Stomach (tissue), 9 donors: ENCODE data around the gene HOXC13. TPM values are rescaled to one million over a fixed set of nuclear protein-coding genes. Genes with fewer than 3 reads are reported as not detected.

Experiments
- DNase-seq, 2 donors: peaks; one replicate each; pipeline versions ENCODE4 v3.0.0 to v3.0.0-alpha.2; 2013 to 2019
- H3K27ac ChIP-seq, 5 donors: fragments of 200-600 bp in 4 of 5; sonication (generic) in 4 of 5; one replicate each; pipeline ENCODE4 v1.5.1; 2013 to 2019; ENCODE audit warnings: mild to moderate bottlenecking in 1 of 5, moderate library complexity in 1 of 5
- H3K27me3 ChIP-seq, 3 donors: fragments of 200-600 bp; sonication (generic); one replicate each; pipeline ENCODE4 v1.5.1; 2017 to 2019; ENCODE audit warnings: mixed run types in 1 of 3
- H3K36me3 ChIP-seq, 4 donors: fragments of 200-600 bp; sonication (generic); 1 replicate in 3 of 4; 2 replicates in 1 of 4; pipeline ENCODE4 v1.5.1; 2016 to 2019
- H3K4me1 ChIP-seq, 4 donors: fragments of 200-600 bp; sonication (generic); one replicate each; pipeline ENCODE4 v1.5.1; 2016 to 2019
- H3K4me3 ChIP-seq, 4 donors: fragments of 200-600 bp; sonication (generic) in 3 of 4; one replicate each; pipeline ENCODE4 v1.5.1; 2016 to 2019; ENCODE audit warnings: mild to moderate bottlenecking in 1 of 4
- H3K9me3 ChIP-seq, 4 donors: fragments of 200-600 bp; sonication (generic); one replicate each; pipeline ENCODE4 v1.5.1; 2016 to 2019
- CTCF ChIP-seq, 7 experiments: fragments of 450-650 bp in 4 of 7; fragments of 200-600 bp in 3 of 7; sonication (generic) in 3 of 7; IDR thresholded peaks; one replicate each; pipeline ENCODE4 v1.5.1; 2016 to 2019; ENCODE audit warnings: antibody characterized with exemption in 7 of 7, control low read depth in 2 of 7, mild to moderate bottlenecking in 1 of 7
- EP300 ChIP-seq: sonication (generic); formaldehyde crosslinking; IDR thresholded peaks from one replicate; pipeline ENCODE4 v1.6.1; 2017; ENCODE audit warnings: antibody characterized with exemption
- POLR2A ChIP-seq, 4 donors: fragments of 450-650 bp; IDR thresholded peaks; one replicate each; pipeline ENCODE4 v1.6.1; 2016; ENCODE audit warnings: antibody characterized with exemption in 4 of 4, control low read depth in 2 of 4, mild to moderate bottlenecking in 1 of 4, moderate library complexity in 1 of 4
- POLR2AphosphoS5 ChIP-seq, 3 donors: sonication (generic); formaldehyde crosslinking; IDR thresholded peaks; one replicate each; pipeline ENCODE4 v1.6.1; 2016; ENCODE audit warnings: antibody characterized with exemption in 3 of 3
- WGBS, 5 donors: extraction: QIAGEN DNeasy Blood & Tissue Kit in 3 of 5; methylation state at CpG; one replicate each; pipeline versions ENCODE4 v1.1.5 to v1.1.7; 2013 to 2018; 5-methylcytosine and 5-hydroxymethylcytosine counted together
- intact Hi-C: fragments of 100-400 bp; cut with DNase I; formaldehyde crosslinking; loops from one replicate; pipeline ENCODE4 v1.15.1; 2023; ENCODE audit warnings: low total_unique reads
- polyA plus RNA-seq, 3 donors: library from polyadenylated mRNA; stranded (reverse); fragments of 200-250 nt; gene quantifications; one replicate each; pipeline ENCODE4 v1.2.3, GENCODE V29; 2013
- total RNA-seq, 5 donors: library from RNA; depleted of rRNA; stranded (reverse); fragments of >200 nt; gene quantifications; one replicate each; pipeline versions ENCODE4 v1.1.0 to v1.2.3, GENCODE V29; 2014 to 2016
- donor health status: healthy with polysubstance abuse.
- donor health status: Bipolar disorder and iron deficiency.
- donor health status: healthy.

Gene HOXC13
- total and polyA plus RNA-seq, 8 donors: not detected

GRCh38 chr12:53955036-53955775 is 16.6 kb downstream of the HOXC13 start:
- peaks cover 0 to 10% (median 0%) of the 10 kb centered on the region in 4 donors for H3K9me3 ChIP-seq
- DNase-seq: no peak
- peaks cover 86 to 100% (median 100%) of the 10 kb centered on the region in 3 donors for H3K27me3 ChIP-seq
- no peak for TF ChIP-seq POLR2AphosphoS5 (IDR thresholded peaks at IDR 0.05)
- no peak overlapping the region for H3K27ac ChIP-seq
- intact Hi-C loops: no loop called here
- H3K4me1 ChIP-seq: peaks cover 8 to 48% (median 18%) of the 10 kb centered on the region in 4 donors
- 5 to 11% (median 8%) methylated on average over 21 to 86 of the region's 86 CpGs for WGBS, 5 donors
- peak overlapping the region in 1 of 4 donors; percentile 2 for H3K4me3 ChIP-seq
- H3K36me3 ChIP-seq: no peaks in the 10 kb centered on the region

- 7 to 12% (median 8%) methylated on average over 10 of the region's 10 CpGs for WGBS, 5 donors
- Histone ChIP-seq H3K4me3 (no peak overlapping the region), H3K27ac (no peak overlapping the region), H3K27me3 (peaks cover 90 to 100% (median 100%) of the 10 kb centered on the region in 3 donors), H3K36me3 (no peaks in the 10 kb centered on the region), H3K4me1 (peaks cover 8 to 51% (median 22%) of the 10 kb centered on the region in 4 donors), H3K9me3 (peaks cover 0 to 10% (median 0%) of the 10 kb centered on the region in 4 donors)
- intact Hi-C loops: no loop called here
- DNase-seq: no peak
- TF ChIP-seq POLR2AphosphoS5 (IDR thresholded peaks at IDR 0.05): no peak
- no peak for TF ChIP-seq CTCF (IDR thresholded peaks at IDR 0.05)
- TF ChIP-seq POLR2A (IDR thresholded peaks at IDR 0.05): no peak
- no peak for TF ChIP-seq EP300
Measured at GRCh38 chr12:53955776-53956250, 17.2 kb downstream of the HOXC13 start.

GRCh38 chr12:53956251-53956887 is 17.7 kb downstream of the HOXC13 start:
- H3K4me3 ChIP-seq: no peak overlapping the region
- H3K36me3 ChIP-seq: no peaks in the 10 kb centered on the region
- H3K9me3 ChIP-seq: peaks cover 0 to 10% (median 0%) of the 10 kb centered on the region in 4 donors
- H3K27ac ChIP-seq: no peak overlapping the region
- intact Hi-C loops: no loop called here
- H3K4me1 ChIP-seq: peaks cover 8 to 52% (median 22%) of the 10 kb centered on the region in 4 donors
- DNase-seq: no peak
- WGBS, 5 donors: 7 to 10% (median 8%) methylated on average over 25 of the region's 25 CpGs
- H3K27me3 ChIP-seq: peaks cover 90 to 100% (median 100%) of the 10 kb centered on the region in 3 donors
- TF ChIP-seq POLR2A (IDR thresholded peaks at IDR 0.05): no peak
- no peak for TF ChIP-seq EP300
- no peak for TF ChIP-seq CTCF (IDR thresholded peaks at IDR 0.05)
- no peak for TF ChIP-seq POLR2AphosphoS5 (IDR thresholded peaks at IDR 0.05)

GRCh38 chr12:53956914-53957536 is 18.4 kb downstream of the HOXC13 start:
- peaks cover 8 to 52% (median 18%) of the 10 kb centered on the region in 4 donors for H3K4me1 ChIP-seq
- H3K36me3 ChIP-seq: no peaks in the 10 kb centered on the region
- WGBS, 5 donors: 10 to 18% (median 13%) methylated on average over 9 to 11 of the region's 11 CpGs
- H3K4me3 ChIP-seq: no peak overlapping the region
- intact Hi-C loops: no loop called here
- H3K27me3 ChIP-seq: peaks cover 91 to 100% (median 100%) of the 10 kb centered on the region in 3 donors
- H3K27ac ChIP-seq: no peak overlapping the region
- DNase-seq: no peak
- TF ChIP-seq POLR2A (IDR thresholded peaks at IDR 0.05) (no peak), EP300 (no peak), POLR2AphosphoS5 (IDR thresholded peaks at IDR 0.05) (no peak), CTCF (IDR thresholded peaks at IDR 0.05) (no peak)
- H3K9me3 ChIP-seq: peaks cover 0 to 10% (median 0%) of the 10 kb centered on the region in 4 donors
